ENCODE data around the gene ZNF460.

Gene ZNF460

GRCh38 chr19:57245066-57245465 is 35.2 kb upstream of the ZNF460 start:
- Histone ChIP-seq H3K79me1 (ENCODE audit: low read depth, low read length) (peaks cover 9% of the 10 kb centered on the region), H3K36me3 (replicated peaks in 1 of 2; ENCODE audit: control insufficient read depth in 2 of 2, insufficient read depth in 2 of 2, low read length in 2 of 2) (peaks cover 15 to 66% of the 10 kb centered on the region in 2 donors), H3K27me3 (ENCODE audit: control insufficient read depth in 3 of 3, insufficient read depth in 3 of 3, low read depth in 1 of 3, low read length in 3 of 3) (no peaks in the 10 kb centered on the region)

DNA sequence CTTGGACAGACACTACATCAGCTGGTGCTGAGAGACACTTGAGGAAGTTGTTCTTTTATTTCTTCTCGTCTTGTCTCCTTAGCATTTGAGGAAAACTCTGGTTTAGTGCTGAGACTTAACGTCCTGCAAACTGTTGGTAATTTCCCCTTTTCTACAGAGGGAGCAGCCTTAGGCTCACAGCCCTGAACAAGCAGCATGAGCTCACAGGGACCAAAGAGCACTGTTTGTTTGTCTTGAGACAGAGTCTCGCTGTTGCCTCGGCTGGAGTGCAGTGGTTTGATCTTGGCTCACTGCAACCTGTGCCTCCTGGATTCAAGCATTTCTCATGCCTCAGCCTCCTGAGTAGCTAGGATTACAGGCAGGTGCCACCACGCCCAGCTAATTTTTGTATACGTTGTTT is 34.3 kb upstream of the ZNF460 start:
- H3K4me3 ChIP-seq (ENCODE audit: low read length in 2 of 2): no peak overlapping the region
- no peak overlapping the region for H2BK120ac ChIP-seq (ENCODE audit: low read depth, low read length)
- DNase-seq (ENCODE audit: low spot score): no peak
- no peak overlapping the region for H3K27ac ChIP-seq (replicated peaks; ENCODE audit: low read length)
- peaks cover 5% of the 10 kb centered on the region for H3K79me1 ChIP-seq (ENCODE audit: low read depth, low read length)
- H4K8ac ChIP-seq (ENCODE audit: low read depth, low read length): no peak overlapping the region
- no peaks in the 10 kb centered on the region for H3K27me3 ChIP-seq (ENCODE audit: control insufficient read depth in 3 of 3, insufficient read depth in 3 of 3, low read depth in 1 of 3, low read length in 3 of 3)
- no peak overlapping the region for H3K4ac ChIP-seq (ENCODE audit: low read length)
- H2AK5ac ChIP-seq (ENCODE audit: low read depth, low read length): no peak overlapping the region
- no peak overlapping the region for H3K4me2 ChIP-seq (ENCODE audit: insufficient read depth, low read length, poor library complexity, severe bottlenecking)
- no peaks in the 10 kb centered on the region for H3K9me3 ChIP-seq (replicated peaks in 1 of 2; ENCODE audit: control insufficient read depth in 2 of 2, insufficient read depth in 1 of 2, low read depth in 1 of 2, low read length in 2 of 2)
- H3K18ac ChIP-seq (ENCODE audit: low read length): no peak overlapping the region
- H3K9ac ChIP-seq (ENCODE audit: low read depth, low read length, poor library complexity): no peak overlapping the region
- H3K23ac ChIP-seq (ENCODE audit: low read depth, low read length, poor library complexity): no peak overlapping the region
- peaks cover 17 to 74% of the 10 kb centered on the region in 2 donors for H3K36me3 ChIP-seq (replicated peaks in 1 of 2; ENCODE audit: control insufficient read depth in 2 of 2, insufficient read depth in 2 of 2, low read length in 2 of 2)
- H3K4me1 ChIP-seq (ENCODE audit: control insufficient read depth in 2 of 2, insufficient read depth in 1 of 2, low read depth in 1 of 2, low read length in 2 of 2): peaks cover 6 to 8% of the 10 kb centered on the region in 2 donors
- H4K91ac ChIP-seq (ENCODE audit: low read depth, low read length, poor library complexity): no peak overlapping the region
- H2AFZ ChIP-seq (ENCODE audit: low read length): no peak overlapping the region
- no CpG with 5 or more reads among the region's 6 CpGs for WGBS, 2 donors (ENCODE audit: extremely low coverage in 2 of 2, insufficient read length in 2 of 2, insufficient replicate concordance in 1 of 2)
- H3K14ac ChIP-seq (ENCODE audit: low read length): no peak overlapping the region
- no peak overlapping the region for H2BK12ac ChIP-seq (ENCODE audit: low read length)
- no peak overlapping the region for H2BK15ac ChIP-seq (ENCODE audit: low read length)
- H2BK5ac ChIP-seq (ENCODE audit: low read length): no peak overlapping the region

More at GRCh38 chr19:57245066-57245465, 35.2 kb upstream of the ZNF460 start:
- H3K14ac ChIP-seq (ENCODE audit: low read length): no peak overlapping the region
- H3K9ac ChIP-seq (ENCODE audit: low read depth, low read length, poor library complexity): no peak overlapping the region
- no peak overlapping the region for H2AK5ac ChIP-seq (ENCODE audit: low read depth, low read length)
- H2BK12ac ChIP-seq (ENCODE audit: low read length): no peak overlapping the region
- no peak overlapping the region for H4K91ac ChIP-seq (ENCODE audit: low read depth, low read length, poor library complexity)
- no peak overlapping the region for H2AFZ ChIP-seq (ENCODE audit: low read length)
- peaks cover 6 to 8% of the 10 kb centered on the region in 2 donors for H3K4me1 ChIP-seq (ENCODE audit: control insufficient read depth in 2 of 2, insufficient read depth in 1 of 2, low read depth in 1 of 2, low read length in 2 of 2)
- no peak overlapping the region for H3K4me2 ChIP-seq (ENCODE audit: insufficient read depth, low read length, poor library complexity, severe bottlenecking)
- H2BK120ac ChIP-seq (ENCODE audit: low read depth, low read length): no peak overlapping the region
- no CpG with 5 or more reads among the region's 5 CpGs for WGBS, 2 donors (ENCODE audit: extremely low coverage in 2 of 2, insufficient read length in 2 of 2, insufficient replicate concordance in 1 of 2)
- no peaks in the 10 kb centered on the region for H3K9me3 ChIP-seq (replicated peaks in 1 of 2; ENCODE audit: control insufficient read depth in 2 of 2, insufficient read depth in 1 of 2, low read depth in 1 of 2, low read length in 2 of 2)
- DNase-seq (ENCODE audit: low spot score): no peak
- no peak overlapping the region for H3K4ac ChIP-seq (ENCODE audit: low read length)
- H4K8ac ChIP-seq (ENCODE audit: low read depth, low read length): no peak overlapping the region
- H2BK5ac ChIP-seq (ENCODE audit: low read length): no peak overlapping the region
- no peak overlapping the region for H3K23ac ChIP-seq (ENCODE audit: low read depth, low read length, poor library complexity)
- no peak overlapping the region for H3K4me3 ChIP-seq (ENCODE audit: low read length in 2 of 2)
- H3K27ac ChIP-seq (replicated peaks; ENCODE audit: low read length): no peak overlapping the region
- no peak overlapping the region for H2BK15ac ChIP-seq (ENCODE audit: low read length)
- no peak overlapping the region for H3K18ac ChIP-seq (ENCODE audit: low read length)

GRCh38 chr19:57248646-57249045 is 31.6 kb upstream of the ZNF460 start:
- Histone ChIP-seq H2AFZ (ENCODE audit: low read length) (no peak overlapping the region), H3K36me3 (replicated peaks in 1 of 2; ENCODE audit: control insufficient read depth in 2 of 2, insufficient read depth in 2 of 2, low read length in 2 of 2) (peaks cover 26 to 87% of the 10 kb centered on the region in 2 donors), H2AK5ac (ENCODE audit: low read depth, low read length) (no peak overlapping the region), H3K4me1 (ENCODE audit: control insufficient read depth in 2 of 2, insufficient read depth in 1 of 2, low read depth in 1 of 2, low read length in 2 of 2) (no peaks in the 10 kb centered on the region), H2BK120ac (ENCODE audit: low read depth, low read length) (no peak overlapping the region), H3K4ac (ENCODE audit: low read length) (no peak overlapping the region), H3K27ac (replicated peaks; ENCODE audit: low read length) (no peak overlapping the region), H4K91ac (ENCODE audit: low read depth, low read length, poor library complexity) (no peak overlapping the region), H2BK15ac (ENCODE audit: low read length) (no peak overlapping the region), H3K9ac (ENCODE audit: low read depth, low read length, poor library complexity) (no peak overlapping the region), H3K14ac (ENCODE audit: low read length) (no peak overlapping the region), H3K4me2 (ENCODE audit: insufficient read depth, low read length, poor library complexity, severe bottlenecking) (no peak overlapping the region), H3K23ac (ENCODE audit: low read depth, low read length, poor library complexity) (no peak overlapping the region), H3K27me3 (ENCODE audit: control insufficient read depth in 3 of 3, insufficient read depth in 3 of 3, low read depth in 1 of 3, low read length in 3 of 3) (no peaks in the 10 kb centered on the region), H2BK12ac (ENCODE audit: low read length) (no peak overlapping the region), H3K9me3 (replicated peaks in 1 of 2; ENCODE audit: control insufficient read depth in 2 of 2, insufficient read depth in 1 of 2, low read depth in 1 of 2, low read length in 2 of 2) (no peaks in the 10 kb centered on the region), H2BK5ac (ENCODE audit: low read length) (no peak overlapping the region), H3K4me3 (ENCODE audit: low read length in 2 of 2) (no peak overlapping the region), H4K8ac (ENCODE audit: low read depth, low read length) (no peak overlapping the region), H3K79me1 (ENCODE audit: low read depth, low read length) (peaks cover 5% of the 10 kb centered on the region), H3K18ac (ENCODE audit: low read length) (no peak overlapping the region)
- DNase-seq (ENCODE audit: low spot score): no peak
- WGBS, 2 donors (ENCODE audit: extremely low coverage in 2 of 2, insufficient read length in 2 of 2, insufficient replicate concordance in 1 of 2): no CpG with 5 or more reads among the region's 6 CpGs

GRCh38 chr19:57249329-57249728 is 31.0 kb upstream of the ZNF460 start:
- H3K4me3 ChIP-seq (ENCODE audit: low read length in 2 of 2): no peak overlapping the region
- H3K4ac ChIP-seq (ENCODE audit: low read length): no peak overlapping the region
- H2AFZ ChIP-seq (ENCODE audit: low read length): no peak overlapping the region
- no CpG with 5 or more reads among the region's 1 CpG for WGBS, 2 donors (ENCODE audit: extremely low coverage in 2 of 2, insufficient read length in 2 of 2, insufficient replicate concordance in 1 of 2)
- no peak overlapping the region for H3K27ac ChIP-seq (replicated peaks; ENCODE audit: low read length)
- H2BK120ac ChIP-seq (ENCODE audit: low read depth, low read length): no peak overlapping the region
- no peak overlapping the region for H3K14ac ChIP-seq (ENCODE audit: low read length)
- H3K4me2 ChIP-seq (ENCODE audit: insufficient read depth, low read length, poor library complexity, severe bottlenecking): no peak overlapping the region
- no peaks in the 10 kb centered on the region for H3K27me3 ChIP-seq (ENCODE audit: control insufficient read depth in 3 of 3, insufficient read depth in 3 of 3, low read depth in 1 of 3, low read length in 3 of 3)
- no peaks in the 10 kb centered on the region for H3K4me1 ChIP-seq (ENCODE audit: control insufficient read depth in 2 of 2, insufficient read depth in 1 of 2, low read depth in 1 of 2, low read length in 2 of 2)
- no peak overlapping the region for H3K23ac ChIP-seq (ENCODE audit: low read depth, low read length, poor library complexity)
- no peak overlapping the region for H3K9ac ChIP-seq (ENCODE audit: low read depth, low read length, poor library complexity)
- peaks cover 33 to 90% of the 10 kb centered on the region in 2 donors for H3K36me3 ChIP-seq (replicated peaks in 1 of 2; ENCODE audit: control insufficient read depth in 2 of 2, insufficient read depth in 2 of 2, low read length in 2 of 2)
- H4K8ac ChIP-seq (ENCODE audit: low read depth, low read length): no peak overlapping the region
- H2BK15ac ChIP-seq (ENCODE audit: low read length): no peak overlapping the region
- H4K91ac ChIP-seq (ENCODE audit: low read depth, low read length, poor library complexity): no peak overlapping the region
- no peak for DNase-seq (ENCODE audit: low spot score)
- no peak overlapping the region for H2AK5ac ChIP-seq (ENCODE audit: low read depth, low read length)
- H3K79me1 ChIP-seq (ENCODE audit: low read depth, low read length): peaks cover 5% of the 10 kb centered on the region
- H3K18ac ChIP-seq (ENCODE audit: low read length): no peak overlapping the region
- no peak overlapping the region for H2BK5ac ChIP-seq (ENCODE audit: low read length)
- no peaks in the 10 kb centered on the region for H3K9me3 ChIP-seq (replicated peaks in 1 of 2; ENCODE audit: control insufficient read depth in 2 of 2, insufficient read depth in 1 of 2, low read depth in 1 of 2, low read length in 2 of 2)
- no peak overlapping the region for H2BK12ac ChIP-seq (ENCODE audit: low read length)

Data from neuronal stem cell (in vitro differentiated cells).